ENCODE results near the gene AIPL1.
A peak's percentile ranks its signal among the peaks of the same experiment; 100 is the strongest.

The AIPL1 gene

GRCh38 chr17:6460531-6461161 is 25.7 kb upstream of the AIPL1 start:
- H3K4me1 ChIP-seq (ENCODE audit: insufficient read depth, insufficient read length), result peaks cover 21% of the 10 kb centered on the region
- no peak for TF ChIP-seq SUZ12 (IDR thresholded peaks at IDR 0.05; ENCODE audit: extremely low read depth, insufficient read depth, insufficient read length)
- H3K27me3 ChIP-seq (ENCODE audit: insufficient read depth, insufficient read length), result no peaks in the 10 kb centered on the region
- no peak for DNase-seq (ENCODE audit: low read depth, low spot score)
- H3K9ac ChIP-seq (ENCODE audit: insufficient read length, low read depth), result peak overlapping the region; percentile 64
- no peaks in the 10 kb centered on the region for H3K9me3 ChIP-seq (ENCODE audit: insufficient read depth, low read length)
- H3K36me3 ChIP-seq (ENCODE audit: insufficient read depth, insufficient read length, low read length), result no peaks in the 10 kb centered on the region
- no peak overlapping the region for H3K4me3 ChIP-seq (ENCODE audit: insufficient read length, low read depth)

- Histone ChIP-seq H3K27me3 (ENCODE audit: insufficient read depth, insufficient read length) (no peaks in the 10 kb centered on the region), H3K4me1 (ENCODE audit: insufficient read depth, insufficient read length) (peaks cover 29% of the 10 kb centered on the region), H3K9ac (ENCODE audit: insufficient read length, low read depth) (no peak overlapping the region), H3K36me3 (ENCODE audit: insufficient read depth, insufficient read length, low read length) (no peaks in the 10 kb centered on the region), H3K9me3 (ENCODE audit: insufficient read depth, low read length) (no peaks in the 10 kb centered on the region), H3K4me3 (ENCODE audit: insufficient read length, low read depth) (no peak overlapping the region)
- no peak for DNase-seq (ENCODE audit: low read depth, low spot score)
- TF ChIP-seq YY1 (IDR thresholded peaks at IDR 0.05; ENCODE audit: insufficient read depth, insufficient read length), result no peak
- no peak for TF ChIP-seq SUZ12 (IDR thresholded peaks at IDR 0.05; ENCODE audit: extremely low read depth, insufficient read depth, insufficient read length)
- no peak for TF ChIP-seq ZNF274 (IDR thresholded peaks at IDR 0.05; ENCODE audit: low read depth, low read length)
Observed at GRCh38 chr17:6458460-6458950, 23.6 kb upstream of the AIPL1 start.

GRCh38 chr17:6457688-6458459 is 23.0 kb upstream of the AIPL1 start:
- no peak for DNase-seq (ENCODE audit: low read depth, low spot score)
- H3K27me3 ChIP-seq (ENCODE audit: insufficient read depth, insufficient read length), result no peaks in the 10 kb centered on the region
- no peak overlapping the region for H3K9ac ChIP-seq (ENCODE audit: insufficient read length, low read depth)
- H3K36me3 ChIP-seq (ENCODE audit: insufficient read depth, insufficient read length, low read length), result no peaks in the 10 kb centered on the region
- H3K4me3 ChIP-seq (ENCODE audit: insufficient read length, low read depth), result no peak overlapping the region
- TF ChIP-seq ZNF274 (IDR thresholded peaks at IDR 0.05; ENCODE audit: low read depth, low read length), result no peak
- no peak for TF ChIP-seq YY1 (IDR thresholded peaks at IDR 0.05; ENCODE audit: insufficient read depth, insufficient read length)
- TF ChIP-seq SUZ12 (IDR thresholded peaks at IDR 0.05; ENCODE audit: extremely low read depth, insufficient read depth, insufficient read length), result no peak
- H3K9me3 ChIP-seq (ENCODE audit: insufficient read depth, low read length), result no peaks in the 10 kb centered on the region
- H3K4me1 ChIP-seq (ENCODE audit: insufficient read depth, insufficient read length), result peaks cover 28% of the 10 kb centered on the region

- no peak overlapping the region for H3K9ac ChIP-seq (ENCODE audit: insufficient read length, low read depth)
- H3K27me3 ChIP-seq (ENCODE audit: insufficient read depth, insufficient read length), result no peaks in the 10 kb centered on the region
- no peak for DNase-seq (ENCODE audit: low read depth, low spot score)
- no peak for TF ChIP-seq ZNF274 (IDR thresholded peaks at IDR 0.05; ENCODE audit: low read depth, low read length)
- no peak for TF ChIP-seq SUZ12 (IDR thresholded peaks at IDR 0.05; ENCODE audit: extremely low read depth, insufficient read depth, insufficient read length)
- no peak for TF ChIP-seq YY1 (IDR thresholded peaks at IDR 0.05; ENCODE audit: insufficient read depth, insufficient read length)
- no peaks in the 10 kb centered on the region for H3K9me3 ChIP-seq (ENCODE audit: insufficient read depth, low read length)
- no peaks in the 10 kb centered on the region for H3K36me3 ChIP-seq (ENCODE audit: insufficient read depth, insufficient read length, low read length)
- H3K4me1 ChIP-seq (ENCODE audit: insufficient read depth, insufficient read length), result peaks cover 32% of the 10 kb centered on the region
- H3K4me3 ChIP-seq (ENCODE audit: insufficient read length, low read depth), result no peak overlapping the region
Observed at GRCh38 chr17:6456914-6457687, 22.2 kb upstream of the AIPL1 start.

GRCh38 chr17:6456321-6456720 is 21.4 kb upstream of the AIPL1 start:
- Histone ChIP-seq H3K9me3 (ENCODE audit: insufficient read depth, low read length) (no peaks in the 10 kb centered on the region), H3K9ac (ENCODE audit: insufficient read length, low read depth) (no peak overlapping the region), H3K36me3 (ENCODE audit: insufficient read depth, insufficient read length, low read length) (no peaks in the 10 kb centered on the region), H3K4me3 (ENCODE audit: insufficient read length, low read depth) (no peak overlapping the region), H3K27me3 (ENCODE audit: insufficient read depth, insufficient read length) (no peaks in the 10 kb centered on the region), H3K4me1 (ENCODE audit: insufficient read depth, insufficient read length) (peaks cover 29% of the 10 kb centered on the region)
- DNase-seq (ENCODE audit: low read depth, low spot score), result no peak
- no peak for TF ChIP-seq YY1 (IDR thresholded peaks at IDR 0.05; ENCODE audit: insufficient read depth, insufficient read length)
- TF ChIP-seq SUZ12 (IDR thresholded peaks at IDR 0.05; ENCODE audit: extremely low read depth, insufficient read depth, insufficient read length), result no peak
- no peak for TF ChIP-seq ZNF274 (IDR thresholded peaks at IDR 0.05; ENCODE audit: low read depth, low read length)

- H3K36me3 ChIP-seq (ENCODE audit: insufficient read depth, insufficient read length, low read length), result no peaks in the 10 kb centered on the region
- TF ChIP-seq YY1 (IDR thresholded peaks at IDR 0.05; ENCODE audit: insufficient read depth, insufficient read length), result no peak
- no peak for TF ChIP-seq ZNF274 (IDR thresholded peaks at IDR 0.05; ENCODE audit: low read depth, low read length)
- no peak for TF ChIP-seq SUZ12 (IDR thresholded peaks at IDR 0.05; ENCODE audit: extremely low read depth, insufficient read depth, insufficient read length)
- H3K4me3 ChIP-seq (ENCODE audit: insufficient read length, low read depth), result no peak overlapping the region
- no peaks in the 10 kb centered on the region for H3K27me3 ChIP-seq (ENCODE audit: insufficient read depth, insufficient read length)
- H3K9ac ChIP-seq (ENCODE audit: insufficient read length, low read depth), result peak overlapping the region; percentile 42
- peaks cover 23% of the 10 kb centered on the region for H3K4me1 ChIP-seq (ENCODE audit: insufficient read depth, insufficient read length)
- no peaks in the 10 kb centered on the region for H3K9me3 ChIP-seq (ENCODE audit: insufficient read depth, low read length)
- DNase-seq (ENCODE audit: low read depth, low spot score), result no peak
Observed at GRCh38 chr17:6455321-6455705, 20.4 kb upstream of the AIPL1 start.
